ENCODE data around the gene BTN3A1.
"Not testable (repeated sequence)": the region's sequence is repeated elsewhere in the genome, so short reads cannot be mapped to it uniquely, and the experiment has no call there.

The BTN3A1 gene

DNA sequence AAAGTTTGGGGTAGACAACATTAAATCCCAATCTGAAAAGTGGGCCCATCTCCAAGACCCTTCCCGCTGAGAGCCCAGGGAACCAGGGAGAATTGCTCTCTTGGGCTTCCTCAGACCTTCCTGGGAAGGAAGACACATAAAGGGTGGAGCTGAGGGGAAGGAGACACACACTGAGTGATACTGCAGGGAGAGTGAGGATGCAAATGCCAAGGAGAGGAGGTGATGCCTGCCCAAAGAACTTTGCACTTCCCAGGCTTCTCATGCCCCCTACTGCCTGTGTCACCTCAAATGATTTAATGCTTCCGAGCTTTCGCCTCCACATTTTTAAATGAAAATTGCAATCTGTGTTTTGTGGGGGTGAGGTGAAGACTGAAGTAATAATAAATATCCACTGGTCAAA is 48.2 kb downstream of the BTN3A1 start:
- no peak for DNase-seq

DNA sequence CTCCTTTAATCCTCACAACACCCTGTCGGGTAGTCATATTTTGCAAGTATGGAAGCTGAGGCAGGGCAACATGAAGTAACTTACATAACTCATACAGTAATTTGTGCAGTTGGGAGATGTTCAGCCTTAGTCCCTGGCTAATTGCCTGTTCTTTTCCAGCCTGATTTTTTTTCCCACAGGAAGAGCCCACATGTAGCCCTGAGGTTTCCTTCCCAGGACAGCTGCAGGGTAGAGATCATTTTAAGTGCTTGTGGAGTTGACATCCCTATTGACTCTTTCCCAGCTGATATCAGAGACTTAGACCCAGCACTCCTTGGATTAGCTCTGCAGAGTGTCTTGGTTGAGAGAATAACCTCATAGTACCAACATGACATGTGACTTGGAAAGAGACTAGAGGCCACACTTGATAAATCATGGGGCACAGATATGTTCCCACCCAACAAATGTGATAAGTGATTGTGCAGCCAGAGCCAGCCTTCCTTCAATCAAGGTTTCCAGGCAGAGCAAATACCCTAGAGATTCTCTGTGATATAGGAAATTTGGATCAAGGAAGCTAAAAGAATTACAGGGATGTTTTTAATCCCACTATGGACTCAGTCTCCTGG is 50.7 kb downstream of the BTN3A1 start:
- no peak for DNase-seq

DNA sequence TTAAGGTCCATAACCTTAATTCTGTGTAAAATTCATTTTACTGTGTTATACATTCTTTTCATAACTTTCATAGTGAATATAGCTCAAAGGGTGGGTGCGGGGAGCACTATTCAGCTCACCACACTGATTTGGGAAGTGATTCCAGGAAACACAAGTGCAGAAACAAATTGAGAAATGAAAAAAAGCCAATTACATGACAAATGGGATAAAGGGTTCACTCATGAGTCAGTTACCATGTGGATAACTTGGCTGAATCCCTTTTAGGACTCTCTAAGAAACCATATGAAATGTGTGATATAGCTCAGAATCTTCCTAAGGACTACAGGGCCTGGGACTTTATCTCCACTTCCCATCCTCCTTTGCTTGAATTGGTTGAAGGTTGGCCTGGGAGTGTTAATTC is 52.6 kb downstream of the BTN3A1 start:
- DNase-seq: no peak

DNA sequence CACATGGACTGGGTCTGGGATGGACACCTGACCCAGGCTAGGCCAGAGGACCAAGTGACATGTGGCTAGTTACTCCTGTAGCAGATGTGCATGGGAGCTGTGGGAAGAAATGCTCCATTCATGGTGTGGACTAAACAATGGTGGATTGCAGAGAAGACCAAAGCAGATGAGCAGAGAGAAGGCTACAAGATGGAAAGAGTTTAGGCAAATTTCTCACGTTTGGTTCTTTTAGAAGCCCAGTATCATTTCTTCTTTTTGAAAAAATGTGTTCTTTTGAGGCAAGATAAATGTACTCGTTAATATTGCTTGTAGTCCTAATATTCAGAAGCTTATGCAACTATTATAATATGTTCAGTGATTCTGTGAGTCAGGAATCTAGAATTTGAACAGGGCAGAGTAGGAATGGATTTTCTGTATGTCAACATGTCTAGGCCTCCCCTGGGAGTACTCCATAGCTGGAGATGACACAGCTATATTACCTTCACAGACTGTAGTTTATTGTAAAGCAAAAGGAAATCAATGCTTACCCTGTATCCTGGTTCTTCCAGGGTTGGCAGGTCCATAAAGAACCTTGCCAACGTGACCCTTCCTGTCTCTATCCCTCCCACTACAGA is 53.4 kb downstream of the BTN3A1 start:
- DNase-seq: no peak

DNA sequence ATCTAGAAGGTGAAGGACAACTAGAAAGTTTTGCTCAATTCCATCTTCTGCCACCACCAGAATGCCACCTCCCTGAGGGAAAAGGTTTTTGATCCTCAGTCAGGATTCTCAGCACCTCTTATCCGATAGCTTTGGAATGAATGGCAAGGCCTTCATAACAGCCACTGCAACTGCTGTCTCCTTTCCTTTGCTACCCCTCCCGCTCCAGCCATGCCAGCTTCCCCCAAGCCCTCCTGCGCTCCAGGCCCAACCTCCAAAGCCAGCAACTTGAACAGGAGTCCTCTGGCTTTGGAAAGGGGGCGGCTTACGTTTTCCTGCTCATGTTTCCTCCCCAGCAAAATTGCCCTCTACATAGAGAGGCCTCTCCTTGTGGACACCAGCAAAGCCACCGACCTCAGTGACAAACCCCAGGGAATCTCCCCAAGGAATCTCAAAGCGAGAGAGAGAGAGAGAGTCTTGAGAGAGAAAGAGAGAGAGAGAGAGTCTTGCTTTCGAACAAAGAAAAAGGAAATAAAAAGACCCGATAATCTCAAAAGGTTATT is 55.3 kb downstream of the BTN3A1 start:
- DNase-seq: no peak

DNA sequence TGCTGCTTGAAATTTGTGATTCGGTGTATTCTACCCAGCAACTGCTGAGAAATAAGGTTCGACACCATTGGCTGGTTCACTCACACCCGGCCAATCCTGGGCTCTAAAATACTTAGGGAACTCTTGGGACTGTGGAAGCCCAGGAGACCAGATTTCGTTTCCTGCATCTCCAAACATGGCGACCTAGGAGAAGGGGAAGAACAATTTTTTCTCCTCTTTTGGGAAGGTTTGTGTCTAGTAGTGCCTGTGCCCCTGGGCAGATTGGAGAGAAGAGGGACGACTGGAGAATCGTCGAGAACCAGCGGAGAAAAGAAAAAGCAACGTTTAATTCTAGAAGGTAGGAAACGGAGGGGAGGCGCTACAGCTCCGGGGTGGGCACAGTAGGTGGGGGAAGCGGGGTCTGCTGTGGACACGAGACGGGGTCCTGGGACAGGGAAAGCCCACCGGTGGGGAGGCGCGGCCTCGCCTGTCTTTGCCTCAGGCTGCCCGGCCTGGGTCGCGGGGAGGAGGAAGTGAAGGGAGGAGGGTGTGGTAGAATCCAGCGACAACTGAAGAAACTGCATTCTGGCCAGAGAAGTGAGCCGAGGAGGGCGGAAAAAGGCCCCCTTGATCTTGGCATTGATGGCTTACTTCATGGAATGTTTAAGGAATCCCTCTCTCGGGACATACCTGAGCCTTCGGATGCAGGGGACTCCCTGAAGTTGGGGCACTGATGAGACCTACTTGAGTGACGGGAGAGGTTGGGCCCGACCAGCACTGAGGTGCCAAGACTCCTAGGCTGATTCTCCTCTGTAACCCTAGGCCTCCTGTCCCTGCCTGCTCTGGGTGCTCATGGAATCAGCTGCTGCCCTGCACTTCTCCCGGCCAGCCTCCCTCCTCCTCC is 56.0 kb downstream of the BTN3A1 start, which contains the start of gene BTN2A1:
Gene BTN2A1, plus strand, starts transcription at position 150 of the 883 bp plus-strand sequence. Its CDS starts 682 bp downstream, at position 832.
- DNase-seq: peak; percentile 88

DNA sequence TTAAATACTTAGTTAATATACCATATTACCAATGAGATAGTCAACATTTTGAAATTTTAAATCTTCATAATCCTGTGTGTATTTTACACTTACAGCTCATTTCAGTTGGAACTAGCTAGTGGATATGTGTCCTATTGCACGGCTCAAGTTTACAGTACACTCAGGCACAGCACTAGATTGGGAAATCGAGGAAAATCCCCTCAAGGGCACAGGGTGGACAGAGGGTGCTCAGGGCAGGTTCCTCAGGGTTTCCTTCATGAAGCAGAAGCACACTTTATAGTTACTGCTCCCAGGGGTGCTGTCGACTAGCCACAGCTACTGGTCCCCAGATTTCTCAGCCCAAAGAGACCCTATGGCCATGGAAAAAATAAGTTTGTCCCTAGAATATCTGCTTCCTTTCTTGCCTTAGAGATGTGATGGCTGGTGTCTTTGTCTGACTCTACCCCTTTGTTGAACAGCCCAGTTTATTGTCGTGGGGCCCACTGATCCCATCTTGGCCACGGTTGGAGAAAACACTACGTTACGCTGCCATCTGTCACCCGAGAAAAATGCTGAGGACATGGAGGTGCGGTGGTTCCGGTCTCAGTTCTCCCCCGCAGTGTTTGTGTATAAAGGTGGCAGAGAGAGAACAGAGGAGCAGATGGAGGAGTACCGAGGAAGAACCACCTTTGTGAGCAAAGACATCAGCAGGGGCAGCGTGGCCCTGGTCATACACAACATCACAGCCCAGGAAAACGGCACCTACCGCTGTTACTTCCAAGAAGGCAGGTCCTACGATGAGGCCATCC is 57.1 kb downstream of the BTN3A1 start:
- no peak for DNase-seq

DNA sequence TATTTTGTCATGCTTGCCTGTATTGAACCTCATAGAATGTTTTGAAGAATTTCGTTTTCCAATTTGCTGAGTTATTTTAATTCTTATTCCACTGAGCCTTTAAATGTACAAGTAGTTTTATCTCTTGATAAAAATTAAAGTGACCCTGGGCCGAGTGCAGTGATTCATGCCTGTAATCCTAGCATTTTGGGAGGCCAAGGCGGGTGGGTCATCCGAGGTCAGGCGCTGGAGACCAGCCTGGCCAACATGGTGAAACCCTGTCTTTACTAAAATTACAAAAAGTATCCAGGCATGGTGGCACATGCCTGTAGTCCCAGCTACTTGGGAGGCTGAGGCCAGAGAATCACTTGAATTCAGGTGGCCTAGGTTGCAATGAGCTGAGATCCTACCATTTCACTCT is 59.3 kb downstream of the BTN3A1 start:
- DNase-seq: not testable (repeated sequence)

DNA sequence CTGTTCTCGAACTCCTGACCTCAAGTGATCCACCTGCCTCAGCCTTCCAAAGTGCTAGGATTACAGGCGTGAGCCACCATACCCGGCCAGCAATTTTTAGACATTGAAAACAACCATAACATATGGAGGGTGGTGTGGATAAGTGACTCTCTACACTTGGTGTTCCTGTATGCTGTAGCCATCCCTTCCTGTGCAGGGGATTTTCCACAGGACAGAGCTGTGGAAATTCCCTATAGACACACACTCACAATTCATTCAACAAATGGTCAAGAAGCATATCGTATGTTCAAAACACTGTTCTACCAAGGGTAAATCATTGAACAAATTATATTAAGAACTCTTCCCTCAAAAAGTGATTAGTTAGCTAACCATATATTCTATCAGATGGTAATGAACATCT is 61.9 kb downstream of the BTN3A1 start:
- DNase-seq: no peak

DNA sequence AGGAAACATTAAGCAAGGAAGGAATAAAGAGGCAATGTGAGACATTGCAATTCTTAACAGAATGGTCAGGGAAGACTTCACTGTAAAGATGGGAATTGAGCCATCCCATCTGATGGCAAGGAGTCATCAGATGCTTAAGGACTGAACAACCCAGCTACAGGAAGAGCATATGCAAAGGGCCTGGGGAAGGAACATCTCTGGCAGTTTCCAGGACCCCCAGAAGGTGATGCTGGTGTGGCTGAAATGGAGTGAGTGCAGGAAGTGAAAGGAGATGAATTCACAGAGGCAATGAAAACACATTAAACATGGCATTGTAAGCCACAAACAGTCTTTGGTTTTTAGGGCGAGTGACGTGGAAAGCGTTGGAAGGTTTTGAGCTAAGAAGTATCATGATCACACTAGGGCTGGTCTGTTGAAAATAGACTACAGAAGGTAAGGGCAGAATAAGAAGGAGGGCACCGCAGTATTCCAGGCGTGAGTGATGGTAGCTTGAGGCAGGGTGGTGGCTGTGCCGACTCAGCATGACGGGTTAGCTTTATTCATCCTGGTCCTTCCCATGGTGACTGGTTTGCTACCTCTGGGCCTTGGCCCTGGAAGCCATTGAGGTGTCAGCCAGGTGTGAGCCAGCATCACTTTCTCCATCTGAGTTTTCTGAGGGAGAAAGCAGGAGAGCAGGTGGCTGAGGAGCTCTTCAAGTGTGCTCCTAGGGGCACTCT is 62.5 kb downstream of the BTN3A1 start:
- no peak for DNase-seq

Data from activated CD4-positive, alpha-beta T cell treated with anti-CD3 and anti-CD28 coated beads, Interleukin-2, amount 50 U/mL, for 16 hours (primary cell).